ENCODE data around the gene PPP2R5E. TPM values are rescaled to one million over a fixed set of nuclear protein-coding genes. Genes with fewer than 3 reads are reported as not detected.

PPP2R5E gene
- total and polyA plus RNA-seq, 9 of the 15 experiments (the other 6 are each of a cell fraction or from before 2014, with no cell fraction given) = 4.2 to 30.3 (median 11.0) TPM

DNA sequence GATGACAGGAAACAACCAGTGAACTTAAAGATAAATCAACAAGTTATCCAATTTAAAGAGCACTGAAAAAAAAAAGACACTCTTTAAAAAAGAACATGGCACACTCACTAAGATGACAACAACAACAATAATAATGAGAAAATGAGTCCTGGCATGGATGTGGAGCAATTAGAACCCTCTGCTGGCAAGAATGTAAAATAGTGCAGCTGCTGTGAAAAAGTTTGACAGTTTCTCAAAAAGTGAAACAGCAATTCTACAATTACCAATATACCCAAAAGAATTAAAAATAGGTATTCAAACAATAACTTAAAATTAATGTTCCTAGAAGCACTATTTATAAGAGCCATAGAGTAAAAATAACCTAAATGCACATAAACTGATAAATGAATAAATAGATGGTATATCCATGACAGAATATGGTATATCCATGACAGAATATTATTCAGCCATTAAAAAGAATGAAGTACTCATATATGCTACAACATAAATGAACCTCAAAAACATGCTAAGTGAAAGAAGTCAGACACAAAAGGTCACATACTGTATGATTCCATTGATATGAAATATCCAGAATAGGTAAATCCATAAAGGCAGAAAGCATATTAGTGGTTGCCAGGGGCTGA, 175.3 kb downstream of the PPP2R5E start (continued):
- no peak for TF ChIP-seq MTA1 (IDR thresholded peaks at IDR 0.05; ENCODE audit: borderline replicate concordance)
- TF ChIP-seq CHD2 (IDR thresholded peaks at IDR 0.05; ENCODE audit: low read depth, low read length) = no peak
- TF ChIP-seq NCOA2 (IDR thresholded peaks at IDR 0.05; ENCODE audit: partially characterized antibody in 2 of 2) = no peak
- TF ChIP-seq, protein P1, sequence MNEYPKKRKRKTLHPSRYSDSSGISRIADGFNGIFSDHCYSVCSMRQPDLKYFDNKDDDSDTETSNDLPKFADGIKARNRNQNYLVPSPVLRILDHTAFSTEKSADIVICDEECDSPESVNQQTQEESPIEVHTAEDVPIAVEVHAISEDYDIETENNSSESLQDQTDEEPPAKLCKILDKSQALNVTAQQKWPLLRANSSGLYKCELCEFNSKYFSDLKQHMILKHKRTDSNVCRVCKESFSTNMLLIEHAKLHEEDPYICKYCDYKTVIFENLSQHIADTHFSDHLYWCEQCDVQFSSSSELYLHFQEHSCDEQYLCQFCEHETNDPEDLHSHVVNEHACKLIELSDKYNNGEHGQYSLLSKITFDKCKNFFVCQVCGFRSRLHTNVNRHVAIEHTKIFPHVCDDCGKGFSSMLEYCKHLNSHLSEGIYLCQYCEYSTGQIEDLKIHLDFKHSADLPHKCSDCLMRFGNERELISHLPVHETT (CRISPR knock-in tag; conservative IDR thresholded peaks at IDR 0.05 in 1 of 2, IDR thresholded peaks at IDR 0.05 in 1 of 2) = no peak
- TF ChIP-seq NR3C1 (CRISPR knock-in tag; IDR thresholded peaks at IDR 0.05) = no peak
- no peak for TF ChIP-seq GABPB2 (CRISPR knock-in tag; conservative IDR thresholded peaks at IDR 0.05)
- TF ChIP-seq ZNF778 (CRISPR knock-in tag; IDR thresholded peaks at IDR 0.05) = no peak
- TF ChIP-seq FUS (optimal IDR thresholded peaks at IDR 0.05; ENCODE audit: low read depth, low read length) = no peak
- TF ChIP-seq TCF7 (IDR thresholded peaks at IDR 0.05; ENCODE audit: borderline replicate concordance) = no peak
- TF ChIP-seq ZFP1 (CRISPR knock-in tag; IDR thresholded peaks at IDR 0.05) = no peak

DNA sequence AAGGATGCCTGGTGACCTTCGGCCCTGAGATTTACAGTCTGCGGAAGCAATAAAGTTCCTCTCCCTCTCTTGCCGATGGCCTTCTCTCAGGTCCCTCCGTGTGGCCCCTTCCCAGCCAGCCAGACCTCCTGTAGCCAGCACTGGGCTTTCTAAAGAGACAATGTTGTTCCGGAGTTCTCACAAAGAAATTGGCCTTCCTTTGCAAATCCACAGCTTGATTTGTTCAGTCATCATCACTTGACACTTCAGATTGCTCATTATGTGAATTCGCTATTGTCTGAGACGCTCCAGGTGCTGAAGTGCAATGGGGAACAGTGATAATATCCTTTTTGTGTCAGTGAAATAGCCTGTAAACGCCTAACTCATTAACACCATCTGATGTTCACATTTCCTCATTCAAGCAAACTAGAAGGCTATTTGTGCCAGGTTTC, 180.8 kb downstream of the PPP2R5E start:
- ChIA-PET CTCF (ENCODE audit: low intra/inter-chr PET ratio) (no interaction called here), POLR2A (no interaction called here)
- H3K9ac ChIP-seq (ENCODE audit: insufficient read depth in 1 of 2, low read depth in 2 of 2, low read length in 2 of 2) = no peak overlapping the region
- in situ Hi-C loops (cut with MboI) (no loop called here), intact Hi-C loops (cut with micrococcal nuclease) (no loop called here)
- no peaks in the 10 kb centered on the region for H3K9me1 ChIP-seq (ENCODE audit: control insufficient read depth, insufficient read depth, low read length)
- H3K9me3 ChIP-seq (replicated peaks; ENCODE audit: control insufficient read depth, insufficient read depth, low read depth, low read length) = no peaks in the 10 kb centered on the region
- H3K27me3 ChIP-seq (ENCODE audit: control insufficient read depth in 2 of 2, insufficient read depth in 2 of 2, low read length in 2 of 2) = no peaks in the 10 kb centered on the region
- H3K79me2 ChIP-seq (ENCODE audit: control insufficient read depth, insufficient read depth, low read length) = no peaks in the 10 kb centered on the region
- ATAC-seq = no peak
- H3K27ac ChIP-seq (ENCODE audit: extremely low read depth, low read depth, low read length) = no peak overlapping the region
- FAIRE-seq = no peak
- no peak for DNase-seq (ENCODE audit: extremely low read depth in 1 of 4, low spot score in 3 of 4)
- H3K4me1 ChIP-seq (replicated peaks in 1 of 2; ENCODE audit: control insufficient read depth in 2 of 2, insufficient read depth in 2 of 2, low read length in 2 of 2) = no peaks in the 10 kb centered on the region
- H2AFZ ChIP-seq (ENCODE audit: low read depth, low read length) = no peak overlapping the region
- no peak overlapping the region for H3K4me3 ChIP-seq
- no peaks in the 10 kb centered on the region for H4K20me1 ChIP-seq (replicated peaks; ENCODE audit: control insufficient read depth, insufficient read depth, low read length)
- H3K4me2 ChIP-seq (ENCODE audit: insufficient read depth, low read length) = no peak overlapping the region
- WGBS (ENCODE audit: insufficient coverage, low coverage, missing lambda C conversion rate) = 10% methylated on average over 6 of the region's 8 CpGs
- no peaks in the 10 kb centered on the region for H3K36me3 ChIP-seq (ENCODE audit: control insufficient read depth, insufficient read depth, low read length)
- no TSS peak for BruUV-seq (replicated peaks)
- no peak for TF ChIP-seq MTA1 (IDR thresholded peaks at IDR 0.05; ENCODE audit: borderline replicate concordance)
- no peak for TF ChIP-seq ZNF586 (CRISPR knock-in tag; conservative IDR thresholded peaks at IDR 0.05)
- TF ChIP-seq LEF1 (IDR thresholded peaks at IDR 0.05) = no peak
- TF ChIP-seq PHF8 (IDR thresholded peaks at IDR 0.05; ENCODE audit: borderline replicate concordance, low read length) = no peak
- TF ChIP-seq NFXL1 (CRISPR knock-in tag; IDR thresholded peaks at IDR 0.05) = no peak
- TF ChIP-seq ZFP30 (CRISPR knock-in tag; IDR thresholded peaks at IDR 0.05; ENCODE audit: borderline replicate concordance) = no peak
- TF ChIP-seq, protein P2, sequence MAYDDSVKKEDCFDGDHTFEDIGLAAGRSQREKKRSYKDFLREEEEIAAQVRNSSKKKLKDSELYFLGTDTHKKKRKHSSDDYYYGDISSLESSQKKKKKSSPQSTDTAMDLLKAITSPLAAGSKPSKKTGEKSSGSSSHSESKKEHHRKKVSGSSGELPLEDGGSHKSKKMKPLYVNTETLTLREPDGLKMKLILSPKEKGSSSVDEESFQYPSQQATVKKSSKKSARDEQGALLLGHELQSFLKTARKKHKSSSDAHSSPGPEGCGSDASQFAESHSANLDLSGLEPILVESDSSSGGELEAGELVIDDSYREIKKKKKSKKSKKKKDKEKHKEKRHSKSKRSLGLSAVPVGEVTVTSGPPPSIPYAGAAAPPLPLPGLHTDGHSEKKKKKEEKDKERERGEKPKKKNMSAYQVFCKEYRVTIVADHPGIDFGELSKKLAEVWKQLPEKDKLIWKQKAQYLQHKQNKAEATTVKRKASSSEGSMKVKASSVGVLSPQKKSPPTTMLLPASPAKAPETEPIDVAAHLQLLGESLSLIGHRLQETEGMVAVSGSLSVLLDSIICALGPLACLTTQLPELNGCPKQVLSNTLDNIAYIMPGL (CRISPR knock-in tag; IDR thresholded peaks at IDR 0.05) = no peak
- no peak for TF ChIP-seq NCOA4 (IDR thresholded peaks at IDR 0.05; ENCODE audit: partially characterized antibody)
- no peak for TF ChIP-seq ZNF780A (CRISPR knock-in tag; IDR thresholded peaks at IDR 0.05)
- TF ChIP-seq CBX5 (IDR thresholded peaks at IDR 0.05; ENCODE audit: borderline replicate concordance, low read depth) = no peak
- TF ChIP-seq ERF (CRISPR knock-in tag; IDR thresholded peaks at IDR 0.05) = no peak
- no peak for TF ChIP-seq ZNF583 (CRISPR knock-in tag; IDR thresholded peaks at IDR 0.05)
- TF ChIP-seq KLF10 (CRISPR knock-in tag; IDR thresholded peaks at IDR 0.05) = no peak
